A673 (cell line): ENCODE measurements around the gene CAMK4. TPM values are rescaled to one million over a fixed set of nuclear protein-coding genes. Genes with fewer than 3 reads are reported as not detected.

Experiments used
- BruUV-seq: library from RNA; stranded (reverse); fragments of 400-500 nt; replicated peaks from 2 replicates; lab custom pipeline; 2021; lab: Mats Ljungman, UMichigan
- CTCF ChIA-PET: fragments of 300-600 bp; sonication (Branson Sonifier 250); formaldehyde crosslinking; loops from one replicate; lab custom pipeline; 2022; ENCODE audit warnings: antibody characterized with exemption; lab: Charles Lee
- POLR2A ChIA-PET: fragments of 300-600 bp; sonication (Branson Sonifier 250); formaldehyde crosslinking; loops from one replicate; lab custom pipeline; 2022; ENCODE audit warnings: antibody characterized with exemption; ENCODE audit not compliant: low non-redundant PET; lab: Charles Lee
- DNase-seq: peaks from one replicate; pipeline ENCODE4 v3.0.0-alpha.2; 2015; ENCODE audit warnings: low spot score
- H3K27ac ChIP-seq: fragments of 200-600 bp; sonication (generic); 2 replicates; pipeline ENCODE4 v1.5.1; 2016; ENCODE audit warnings: mixed run types, low read depth, mild to moderate bottlenecking, mixed read lengths, antibody characterized with exemption, low read length; ENCODE audit not compliant: poor library complexity, severe bottlenecking
- H3K27me3 ChIP-seq: fragments of 200-600 bp; sonication (generic); replicated peaks from 2 replicates; pipeline ENCODE4 v1.6.1; 2017; ENCODE audit warnings: mixed run types, low read depth, mild to moderate bottlenecking, mixed read lengths, antibody characterized with exemption, low read length; ENCODE audit not compliant: insufficient read depth, poor library complexity
- H3K36me3 ChIP-seq: fragments of 200-600 bp; sonication (generic); 2 replicates; pipeline ENCODE4 v1.6.1; 2016; ENCODE audit warnings: mixed run types, mild to moderate bottlenecking, mixed read lengths, antibody characterized with exemption, low read length; ENCODE audit not compliant: insufficient read depth, poor library complexity, severe bottlenecking
- H3K4me1 ChIP-seq: fragments of 200-600 bp; sonication (generic); 2 replicates; pipeline ENCODE4 v1.6.1; 2017; ENCODE audit warnings: mixed run types, mild to moderate bottlenecking, mixed read lengths, antibody characterized with exemption, low read length; ENCODE audit not compliant: insufficient read depth, poor library complexity, severe bottlenecking
- H3K4me3 ChIP-seq: fragments of 200-600 bp; sonication (generic); 2 replicates; pipeline ENCODE4 v1.5.1; 2016; ENCODE audit warnings: low read depth, mixed run types, mild to moderate bottlenecking, mixed read lengths, low read length; ENCODE audit not compliant: poor library complexity, severe bottlenecking
- H3K9me3 ChIP-seq: fragments of 200-600 bp; sonication (generic); 2 replicates; pipeline ENCODE4 v1.6.1; 2016; ENCODE audit warnings: mixed run types, low read depth, mild to moderate bottlenecking, mixed read lengths, antibody characterized with exemption, low read length; ENCODE audit not compliant: poor library complexity, severe bottlenecking
- EZH2 ChIP-seq: fragments of 200-600 bp; sonication (generic); IDR thresholded peaks from 2 replicates; pipeline ENCODE4 v1.6.1; 2017; ENCODE audit warnings: borderline replicate concordance, low read depth, mild to moderate bottlenecking, mixed read lengths, antibody characterized with exemption, low read length; ENCODE audit not compliant: poor library complexity, severe bottlenecking
- intact Hi-C: fragments of 100-400 bp; cut with micrococcal nuclease; formaldehyde crosslinking; loops from one replicate; pipeline ENCODE4 v1.10.0; 2022; ENCODE audit not compliant: unreplicated experiment
- total RNA-seq: library from RNA; stranded (reverse); gene quantifications from 2 replicates; pipeline ENCODE4 v1.2.3, GENCODE V29; 2021
- TF ChIP-seq, protein P1 (sequence below): fragments of 300-800, 200-600 bp; sonication (generic); conservative IDR thresholded peaks from 2 replicates; pipeline ENCODE4 v1.5.1; 2017; ENCODE audit warnings: low read depth, mild to moderate bottlenecking, antibody characterized with exemption, low read length, moderate library complexity, mixed read lengths

The CAMK4 gene
- total RNA-seq, 1 experiment from 2014 or later = 0.88 TPM

DNA sequence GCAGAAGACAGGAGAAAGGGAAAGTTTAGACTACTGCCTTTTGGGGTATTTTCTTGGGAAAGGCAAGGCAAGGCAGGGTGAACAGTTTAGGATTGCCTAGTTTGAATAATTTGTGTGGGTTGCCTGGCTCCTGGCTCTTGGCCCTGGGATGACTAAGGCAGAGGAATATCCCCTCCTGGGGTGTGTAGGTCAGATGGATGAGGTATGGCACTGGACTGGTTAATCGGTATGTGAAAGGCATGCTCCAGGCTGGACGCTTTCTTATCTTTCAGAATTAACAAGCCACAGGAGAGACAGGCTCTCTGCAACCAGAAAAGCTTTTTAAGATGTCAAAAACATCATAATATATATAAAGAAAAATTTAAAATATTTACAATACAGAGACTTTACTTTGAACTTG is 229.6 kb downstream of the CAMK4 start:
- Histone ChIP-seq H3K27me3 (no peaks in the 10 kb centered on the region), H3K9me3 (no peaks in the 10 kb centered on the region), H3K27ac (no peak overlapping the region), H3K36me3 (no peaks in the 10 kb centered on the region), H3K4me1 (peaks cover 12% of the 10 kb centered on the region), H3K4me3 (no peak overlapping the region)
- POLR2A ChIA-PET = interaction anchor here (0.7 kb wide), 1 partner anchor 174 kb away, joined by 3 read pairs; no protein-coding TSS in a partner anchor
- CTCF ChIA-PET = no interaction called here
- no TSS peak for BruUV-seq
- no peak for TF ChIP-seq EZH2
- TF ChIP-seq, protein P1, sequence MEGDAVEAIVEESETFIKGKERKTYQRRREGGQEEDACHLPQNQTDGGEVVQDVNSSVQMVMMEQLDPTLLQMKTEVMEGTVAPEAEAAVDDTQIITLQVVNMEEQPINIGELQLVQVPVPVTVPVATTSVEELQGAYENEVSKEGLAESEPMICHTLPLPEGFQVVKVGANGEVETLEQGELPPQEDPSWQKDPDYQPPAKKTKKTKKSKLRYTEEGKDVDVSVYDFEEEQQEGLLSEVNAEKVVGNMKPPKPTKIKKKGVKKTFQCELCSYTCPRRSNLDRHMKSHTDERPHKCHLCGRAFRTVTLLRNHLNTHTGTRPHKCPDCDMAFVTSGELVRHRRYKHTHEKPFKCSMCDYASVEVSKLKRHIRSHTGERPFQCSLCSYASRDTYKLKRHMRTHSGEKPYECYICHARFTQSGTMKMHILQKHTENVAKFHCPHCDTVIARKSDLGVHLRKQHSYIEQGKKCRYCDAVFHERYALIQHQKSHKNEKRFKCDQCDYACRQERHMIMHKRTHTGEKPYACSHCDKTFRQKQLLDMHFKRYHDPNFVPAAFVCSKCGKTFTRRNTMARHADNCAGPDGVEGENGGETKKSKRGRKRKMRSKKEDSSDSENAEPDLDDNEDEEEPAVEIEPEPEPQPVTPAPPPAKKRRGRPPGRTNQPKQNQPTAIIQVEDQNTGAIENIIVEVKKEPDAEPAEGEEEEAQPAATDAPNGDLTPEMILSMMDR = no peak
- DNase-seq = no peak
- intact Hi-C loops = no loop called here

DNA sequence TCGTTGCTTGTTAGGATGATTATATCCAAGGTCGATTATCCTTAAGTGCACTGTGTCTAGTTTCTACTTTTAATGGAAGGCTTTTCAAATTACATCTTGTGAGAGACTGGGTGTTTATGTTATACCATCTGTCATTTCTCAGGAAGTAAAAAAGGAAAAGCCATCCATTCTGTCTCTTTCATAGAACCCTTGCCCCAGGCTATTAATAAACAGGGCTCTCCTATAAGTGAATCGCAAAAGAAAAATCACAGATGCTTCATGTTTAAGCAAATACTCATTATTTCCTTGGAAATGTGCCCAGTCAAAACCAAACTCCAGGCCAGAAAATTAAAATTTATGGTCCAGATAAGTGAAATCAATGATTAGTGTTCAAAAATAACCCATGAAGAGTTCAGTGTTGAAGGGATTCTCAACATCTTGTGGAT is 230.0 kb downstream of the CAMK4 start:
- BruUV-seq = no TSS peak
- no peak overlapping the region for H3K27ac ChIP-seq
- H3K4me1 ChIP-seq = peaks cover 12% of the 10 kb centered on the region
- no peaks in the 10 kb centered on the region for H3K9me3 ChIP-seq
- H3K4me3 ChIP-seq = no peak overlapping the region
- ChIA-PET POLR2A (interaction anchor here (0.7 kb wide), 1 partner anchor 174 kb away, joined by 3 read pairs; no protein-coding TSS in a partner anchor), CTCF (no interaction called here)
- intact Hi-C loops = no loop called here
- TF ChIP-seq, protein P1 = no peak
- TF ChIP-seq EZH2 = no peak
- H3K27me3 ChIP-seq = no peaks in the 10 kb centered on the region
- peak; percentile 48 for DNase-seq
- no peaks in the 10 kb centered on the region for H3K36me3 ChIP-seq

DNA sequence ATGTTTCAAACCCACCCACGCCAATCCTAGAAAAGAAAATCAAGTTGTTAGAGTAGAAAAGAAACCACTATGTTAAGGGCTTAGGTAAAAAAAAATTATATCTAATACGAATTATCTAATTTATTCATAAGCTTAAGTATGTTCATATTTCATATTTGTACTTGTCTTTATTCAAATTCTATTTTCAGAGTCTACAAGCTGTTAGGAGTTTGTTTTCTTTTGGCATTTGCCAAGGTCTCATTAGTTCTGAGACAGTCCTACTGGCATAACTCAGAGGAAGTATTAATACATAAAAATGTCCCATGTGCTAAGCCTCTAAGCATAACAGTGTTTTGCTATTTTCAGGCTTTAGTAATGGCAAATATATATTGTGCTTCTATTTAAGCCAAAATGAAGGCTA is 230.6 kb downstream of the CAMK4 start:
- BruUV-seq = no TSS peak
- ChIA-PET CTCF (no interaction called here), POLR2A (interaction anchor here (0.5 kb wide), 1 partner anchor 303 kb away, joined by 3 read pairs; no protein-coding TSS in a partner anchor)
- TF ChIP-seq EZH2 = no peak
- TF ChIP-seq, protein P1 = no peak
- no peak for DNase-seq
- Histone ChIP-seq H3K4me3 (no peak overlapping the region), H3K4me1 (peaks cover 12% of the 10 kb centered on the region), H3K27ac (no peak overlapping the region), H3K9me3 (no peaks in the 10 kb centered on the region), H3K27me3 (no peaks in the 10 kb centered on the region), H3K36me3 (no peaks in the 10 kb centered on the region)
- intact Hi-C loops = no loop called here
